PFSK-1 (cell line): ENCODE results near the gene TMEM174.

Experiments
- SIN3A ChIP-seq: IDR thresholded peaks from 2 replicates; pipeline ENCODE4 v1.6.1; 2012; ENCODE audit warnings: mild to moderate bottlenecking, low read length, moderate library complexity, borderline replicate concordance; ENCODE audit not compliant: insufficient read depth
- TAF1 ChIP-seq: IDR thresholded peaks from 2 replicates; pipeline ENCODE4 v1.6.1; 2012; ENCODE audit warnings: low read length, control low read depth, borderline replicate concordance; ENCODE audit not compliant: insufficient read depth
- TF ChIP-seq, protein P1 (sequence below), 2 experiments: IDR thresholded peaks; 2 replicates each; pipeline versions ENCODE4 v1.6.1 to v1.8.0; 2011 to 2012; ENCODE audit warnings: low read depth in 2 of 2, low read length in 2 of 2, control low read depth in 1 of 2, inconsistent platforms in 1 of 2, mild to moderate bottlenecking in 1 of 2, moderate library complexity in 1 of 2; ENCODE audit not compliant: insufficient read depth in 1 of 2

DNA sequence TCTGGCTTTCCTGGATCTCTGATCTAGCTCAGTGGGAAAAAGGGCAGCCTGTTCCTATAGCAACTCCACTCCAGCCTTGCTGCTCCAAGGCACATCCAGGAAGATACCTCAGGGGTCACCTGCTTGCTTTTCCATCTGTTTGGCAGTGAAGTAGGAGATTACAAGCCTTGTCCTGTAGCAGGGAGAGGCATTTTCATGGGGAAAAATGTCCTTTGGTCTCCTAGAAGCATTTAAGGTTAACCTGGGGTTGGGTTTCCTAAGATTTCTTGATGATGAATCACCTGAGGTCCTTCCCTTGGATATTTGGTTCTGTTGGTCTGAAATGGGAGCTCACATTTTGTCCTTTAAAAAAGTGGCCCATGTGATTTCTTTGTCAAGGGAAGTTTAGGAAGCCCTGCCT, 1.5 kb upstream of the TMEM174 start:
- TF ChIP-seq TAF1 (no peak), SIN3A (no peak)
- TF ChIP-seq, protein P1, sequence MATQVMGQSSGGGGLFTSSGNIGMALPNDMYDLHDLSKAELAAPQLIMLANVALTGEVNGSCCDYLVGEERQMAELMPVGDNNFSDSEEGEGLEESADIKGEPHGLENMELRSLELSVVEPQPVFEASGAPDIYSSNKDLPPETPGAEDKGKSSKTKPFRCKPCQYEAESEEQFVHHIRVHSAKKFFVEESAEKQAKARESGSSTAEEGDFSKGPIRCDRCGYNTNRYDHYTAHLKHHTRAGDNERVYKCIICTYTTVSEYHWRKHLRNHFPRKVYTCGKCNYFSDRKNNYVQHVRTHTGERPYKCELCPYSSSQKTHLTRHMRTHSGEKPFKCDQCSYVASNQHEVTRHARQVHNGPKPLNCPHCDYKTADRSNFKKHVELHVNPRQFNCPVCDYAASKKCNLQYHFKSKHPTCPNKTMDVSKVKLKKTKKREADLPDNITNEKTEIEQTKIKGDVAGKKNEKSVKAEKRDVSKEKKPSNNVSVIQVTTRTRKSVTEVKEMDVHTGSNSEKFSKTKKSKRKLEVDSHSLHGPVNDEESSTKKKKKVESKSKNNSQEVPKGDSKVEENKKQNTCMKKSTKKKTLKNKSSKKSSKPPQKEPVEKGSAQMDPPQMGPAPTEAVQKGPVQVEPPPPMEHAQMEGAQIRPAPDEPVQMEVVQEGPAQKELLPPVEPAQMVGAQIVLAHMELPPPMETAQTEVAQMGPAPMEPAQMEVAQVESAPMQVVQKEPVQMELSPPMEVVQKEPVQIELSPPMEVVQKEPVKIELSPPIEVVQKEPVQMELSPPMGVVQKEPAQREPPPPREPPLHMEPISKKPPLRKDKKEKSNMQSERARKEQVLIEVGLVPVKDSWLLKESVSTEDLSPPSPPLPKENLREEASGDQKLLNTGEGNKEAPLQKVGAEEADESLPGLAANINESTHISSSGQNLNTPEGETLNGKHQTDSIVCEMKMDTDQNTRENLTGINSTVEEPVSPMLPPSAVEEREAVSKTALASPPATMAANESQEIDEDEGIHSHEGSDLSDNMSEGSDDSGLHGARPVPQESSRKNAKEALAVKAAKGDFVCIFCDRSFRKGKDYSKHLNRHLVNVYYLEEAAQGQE (IDR thresholded peaks at IDR 0.05; ENCODE audit: insufficient read depth in 1 of 2, low read depth in 2 of 2, low read length in 2 of 2) = no peak
